PC-9 (cell line): ENCODE results near the gene GMEB2. TPM values are rescaled to one million over a fixed set of nuclear protein-coding genes. Genes with fewer than 3 reads are reported as not detected.

Experiments used
- BruUV-seq: library from RNA; stranded (reverse); fragments of 400-500 nt; replicated peaks from 2 replicates; lab custom pipeline; 2021; lab: Mats Ljungman, UMichigan
- CTCF ChIA-PET: fragments of 300-600 bp; sonication (Branson Sonifier 250); formaldehyde crosslinking; loops from one replicate; lab custom pipeline; 2022; ENCODE audit warnings: antibody characterized with exemption; lab: Charles Lee
- POLR2A ChIA-PET: fragments of 300-600 bp; sonication (Branson Sonifier 250); formaldehyde crosslinking; loops from one replicate; lab custom pipeline; 2022; ENCODE audit warnings: antibody characterized with exemption; ENCODE audit not compliant: unreplicated experiment; lab: Charles Lee
- DNase-seq, 2 experiments: peaks; one replicate each; pipeline versions ENCODE4 v3.0.0 to v3.0.0-alpha.2; 2015 to 2022; ENCODE audit warnings: mixed read lengths in 1 of 2
- H2AFZ ChIP-seq: fragments of 200-600 bp; sonication (generic); 2 replicates; pipeline ENCODE4 v1.8.1; 2017; ENCODE audit warnings: antibody characterized with exemption
- H3F3A ChIP-seq: fragments of 200-600 bp; sonication (generic); 2 replicates; pipeline ENCODE4 v1.8.1; 2017; ENCODE audit warnings: antibody characterized with exemption, mild to moderate bottlenecking, low read depth; ENCODE audit not compliant: insufficient read depth
- H3K27ac ChIP-seq: fragments of 200-600 bp; sonication (generic); 2 replicates; pipeline ENCODE4 v1.6.1; 2016; ENCODE audit warnings: mixed run types
- H3K27me3 ChIP-seq: fragments of 200-600 bp; sonication (generic); 2 replicates; pipeline ENCODE4 v1.6.1; 2016; ENCODE audit warnings: low read depth, mixed run types; ENCODE audit not compliant: insufficient read depth
- H3K36me3 ChIP-seq: fragments of 200-600 bp; sonication (generic); 2 replicates; pipeline ENCODE4 v1.6.1; 2016; ENCODE audit warnings: low read depth, mixed run types
- H3K4me1 ChIP-seq: fragments of 200-600 bp; sonication (generic); replicated peaks from 2 replicates; pipeline ENCODE4 v1.6.1; 2016; ENCODE audit warnings: mixed run types; ENCODE audit not compliant: insufficient read depth
- H3K4me2 ChIP-seq: fragments of 200-600 bp; sonication (generic); 2 replicates; pipeline ENCODE4 v1.6.1; 2017; ENCODE audit warnings: mixed run types
- H3K4me3 ChIP-seq: fragments of 200-600 bp; sonication (generic); 2 replicates; pipeline ENCODE4 v1.6.1; 2016; ENCODE audit warnings: mixed run types
- H3K79me2 ChIP-seq: fragments of 200-600 bp; sonication (generic); 2 replicates; pipeline ENCODE4 v1.6.1; 2017; ENCODE audit warnings: low read depth, mixed run types
- H3K9me2 ChIP-seq: fragments of 200-600 bp; sonication (generic); 2 replicates; pipeline ENCODE4 v1.8.1; 2017; ENCODE audit warnings: mild to moderate bottlenecking; ENCODE audit not compliant: insufficient read depth
- H3K9me3 ChIP-seq: fragments of 200-600 bp; sonication (generic); 2 replicates; pipeline ENCODE4 v1.8.1; 2016; ENCODE audit warnings: low read depth; ENCODE audit not compliant: insufficient read depth
- H4K20me1 ChIP-seq: fragments of 200-600 bp; sonication (generic); 2 replicates; pipeline ENCODE4 v1.8.1; 2017; ENCODE audit not compliant: insufficient read depth
- CTCF ChIP-seq: fragments of 200-600 bp; sonication (generic); conservative IDR thresholded peaks from 2 replicates; pipeline ENCODE4 v1.6.1; 2017; ENCODE audit warnings: mixed run types, antibody characterized with exemption, mild to moderate bottlenecking, moderate library complexity
- EZH2 ChIP-seq: fragments of 200-600 bp; sonication (generic); IDR thresholded peaks from 2 replicates; pipeline ENCODE4 v1.8.0; 2017; ENCODE audit warnings: antibody characterized with exemption, low read depth
- intact Hi-C: fragments of 100-400 bp; cut with micrococcal nuclease; formaldehyde crosslinking; loops from one replicate; pipeline ENCODE4 v1.10.0; 2022; ENCODE audit not compliant: unreplicated experiment
- total RNA-seq: library from RNA; stranded (reverse); gene quantifications from 2 replicates; pipeline ENCODE4 v1.2.3, GENCODE V29; 2021

Gene GMEB2
- total RNA-seq, 1 experiment from 2014 or later: 19.3 TPM

- peaks cover 33% of the 10 kb centered on the region; the same call in 1 of the 2 replicates for H3F3A ChIP-seq
- CTCF ChIA-PET: no interaction called here
- H3K79me2 ChIP-seq: no peaks in the 10 kb centered on the region
- H3K4me1 ChIP-seq: peaks cover 66% of the 10 kb centered on the region
- H3K9me3 ChIP-seq: no peaks in the 10 kb centered on the region
- H3K4me2 ChIP-seq: peak overlapping the region; percentile 97
- no peaks in the 10 kb centered on the region for H4K20me1 ChIP-seq
- POLR2A ChIA-PET: interaction anchor here (0.6 kb wide), 2 partner anchors 169 to 521 kb away, joined by 4 to 11 read pairs; partner anchors contain the start of gene TCEA2
- peak overlapping the region; percentile 48 for H3K4me3 ChIP-seq
- TF ChIP-seq CTCF (no peak), EZH2 (no peak)
- intact Hi-C loops: no loop called here
- DNase-seq: peak; percentile 63
- no peak overlapping the region for H2AFZ ChIP-seq
- H3K9me2 ChIP-seq: no peaks in the 10 kb centered on the region
- TSS peak; percentile 40 for BruUV-seq
- H3K27ac ChIP-seq: peak overlapping the region; percentile 28
- H3K27me3 ChIP-seq: no peaks in the 10 kb centered on the region
- H3K36me3 ChIP-seq: no peaks in the 10 kb centered on the region
Measured at GRCh38 chr20:63542031-63542559, 84.8 kb downstream of the GMEB2 start.

- TF ChIP-seq EZH2: no peak
- TF ChIP-seq CTCF: no peak
- no peak for DNase-seq
- H3K4me3 ChIP-seq: peak overlapping the region; percentile 48
- H3K36me3 ChIP-seq: no peaks in the 10 kb centered on the region
- no peaks in the 10 kb centered on the region for H3K9me3 ChIP-seq
- BruUV-seq: no TSS peak
- no peaks in the 10 kb centered on the region for H3K27me3 ChIP-seq
- H3F3A ChIP-seq: peaks cover 33% of the 10 kb centered on the region; the same call in 1 of the 2 replicates
- H3K79me2 ChIP-seq: peaks cover 6% of the 10 kb centered on the region; the same call in 1 of the 2 replicates
- ChIA-PET CTCF (interaction anchor here (0.5 kb wide), 1 partner anchor 83 kb away, joined by 4 read pairs; no protein-coding TSS in a partner anchor), POLR2A (interaction anchor here (0.6 kb wide), 1 partner anchor 170 kb away, joined by 11 read pairs; no protein-coding TSS in a partner anchor)
- peak overlapping the region; percentile 97 for H3K4me2 ChIP-seq
- H3K4me1 ChIP-seq: peaks cover 68% of the 10 kb centered on the region
- H2AFZ ChIP-seq: no peak overlapping the region
- intact Hi-C loops: no loop called here
- H3K27ac ChIP-seq: no peak overlapping the region
- H4K20me1 ChIP-seq: no peaks in the 10 kb centered on the region
- H3K9me2 ChIP-seq: no peaks in the 10 kb centered on the region
Measured at GRCh38 chr20:63541371-63541770, 85.5 kb downstream of the GMEB2 start.

- no TSS peak for BruUV-seq
- H3K4me2 ChIP-seq: peak overlapping the region; percentile 97
- H3F3A ChIP-seq: peaks cover 27% of the 10 kb centered on the region; the same call in 1 of the 2 replicates
Measured at GRCh38 chr20:63540417-63541186, 86.3 kb downstream of the GMEB2 start.

More at GRCh38 chr20:63540417-63541186, 86.3 kb downstream of the GMEB2 start:
- H3K79me2 ChIP-seq: peaks cover 6% of the 10 kb centered on the region; the same call in 1 of the 2 replicates
- H3K36me3 ChIP-seq: no peaks in the 10 kb centered on the region
- no peak for DNase-seq
- H3K9me2 ChIP-seq: no peaks in the 10 kb centered on the region
- H3K27me3 ChIP-seq: no peaks in the 10 kb centered on the region
- H4K20me1 ChIP-seq: no peaks in the 10 kb centered on the region
- TF ChIP-seq CTCF: no peak
- TF ChIP-seq EZH2: no peak
- H2AFZ ChIP-seq: no peak overlapping the region
- POLR2A ChIA-PET: no interaction called here
- H3K27ac ChIP-seq: no peak overlapping the region
- peaks cover 61% of the 10 kb centered on the region for H3K4me1 ChIP-seq
- H3K9me3 ChIP-seq: no peaks in the 10 kb centered on the region
- peak overlapping the region; percentile 48; the same call in 1 of the 2 replicates for H3K4me3 ChIP-seq
- CTCF ChIA-PET: no interaction called here
- intact Hi-C loops: no loop called here
